ENCODE measurements around the gene NRXN3. TPM values are rescaled to one million over a fixed set of nuclear protein-coding genes. Genes with fewer than 3 reads are reported as not detected.

NRXN3 gene
- total and polyA plus RNA-seq, 2 donors (not counting 1 experiment from before 2014, with no cell fraction given): not detected

DNA sequence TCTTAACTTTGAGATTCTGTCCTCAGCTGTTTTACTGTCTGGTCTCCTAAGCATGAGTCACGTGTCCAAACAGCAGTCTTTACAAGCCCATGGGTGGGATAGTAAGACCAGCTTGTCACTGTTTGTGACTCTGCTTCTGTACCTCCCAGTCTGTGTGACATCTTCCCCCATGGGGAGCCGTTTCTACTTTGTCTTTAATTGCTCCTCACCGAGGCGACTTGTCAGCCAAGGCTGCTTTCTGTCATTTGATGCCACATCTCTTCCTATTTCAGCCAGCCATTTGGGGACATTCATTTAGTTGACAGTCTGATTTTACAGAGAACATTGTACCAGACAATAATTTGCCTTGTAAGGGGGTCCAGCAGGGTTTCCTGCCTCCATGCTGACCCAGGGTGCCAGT, 534.8 kb downstream of the NRXN3 start:
- CTCF ChIA-PET: interaction anchor here (1.2 kb wide), 1 partner anchor 12 kb away, joined by 3 read pairs; no protein-coding TSS in a partner anchor
- DNase-seq (no peak), ATAC-seq (ENCODE audit: low read depth) (no peak)
- no peak overlapping the region for H3K4me3 Mint-ChIP-seq
- H3K9me3 Mint-ChIP-seq (ENCODE audit: insufficient read depth): no peaks in the 10 kb centered on the region
- H3K79me2 ChIP-seq (ENCODE audit: control insufficient read depth, insufficient read depth, low read length): no peaks in the 10 kb centered on the region
- POLR2A ChIA-PET: no interaction called here
- no peaks in the 10 kb centered on the region for H3K27me3 ChIP-seq (replicated peaks in 1 of 4; ENCODE audit: control extremely low read depth in 1 of 4, control insufficient read depth in 3 of 4, insufficient read depth in 4 of 4, low read length in 3 of 4)
- no peaks in the 10 kb centered on the region for H3K36me3 ChIP-seq (replicated peaks in 1 of 2; ENCODE audit: control extremely low read depth in 1 of 2, control insufficient read depth in 1 of 2, extremely low read depth in 1 of 2, insufficient read depth in 2 of 2, low read length in 1 of 2)
- no peak overlapping the region for H2AFZ ChIP-seq (ENCODE audit: insufficient read depth, low read depth, low read length, poor library complexity, severe bottlenecking)
- intact Hi-C loops (cut with micrococcal nuclease): no loop called here
- H3K9ac ChIP-seq (ENCODE audit: low read length): no peak overlapping the region
- H3K27me3 Mint-ChIP-seq: no peaks in the 10 kb centered on the region
- WGBS (ENCODE audit: insufficient coverage): 58% methylated on average over 2 of the region's 4 CpGs
- H3K27ac ChIP-seq (ENCODE audit: low read length in 2 of 2): no peak overlapping the region
- H3K4me1 Mint-ChIP-seq: no peaks in the 10 kb centered on the region
- H3K4me1 ChIP-seq (ENCODE audit: control insufficient read depth in 2 of 2, insufficient read depth in 2 of 2, low read length in 2 of 2): no peaks in the 10 kb centered on the region
- no peak overlapping the region for H3K4me2 ChIP-seq (replicated peaks; ENCODE audit: low read depth, low read length, poor library complexity, severe bottlenecking)
- no peaks in the 10 kb centered on the region for H4K20me1 ChIP-seq (ENCODE audit: control insufficient read depth, insufficient read depth, low read length, poor library complexity, severe bottlenecking)
- no peak for TF ChIP-seq EZH2 (IDR thresholded peaks at IDR 0.05; ENCODE audit: borderline replicate concordance, insufficient read depth, low read depth, low read length, poor library complexity, severe bottlenecking)
- TF ChIP-seq, protein P1, sequence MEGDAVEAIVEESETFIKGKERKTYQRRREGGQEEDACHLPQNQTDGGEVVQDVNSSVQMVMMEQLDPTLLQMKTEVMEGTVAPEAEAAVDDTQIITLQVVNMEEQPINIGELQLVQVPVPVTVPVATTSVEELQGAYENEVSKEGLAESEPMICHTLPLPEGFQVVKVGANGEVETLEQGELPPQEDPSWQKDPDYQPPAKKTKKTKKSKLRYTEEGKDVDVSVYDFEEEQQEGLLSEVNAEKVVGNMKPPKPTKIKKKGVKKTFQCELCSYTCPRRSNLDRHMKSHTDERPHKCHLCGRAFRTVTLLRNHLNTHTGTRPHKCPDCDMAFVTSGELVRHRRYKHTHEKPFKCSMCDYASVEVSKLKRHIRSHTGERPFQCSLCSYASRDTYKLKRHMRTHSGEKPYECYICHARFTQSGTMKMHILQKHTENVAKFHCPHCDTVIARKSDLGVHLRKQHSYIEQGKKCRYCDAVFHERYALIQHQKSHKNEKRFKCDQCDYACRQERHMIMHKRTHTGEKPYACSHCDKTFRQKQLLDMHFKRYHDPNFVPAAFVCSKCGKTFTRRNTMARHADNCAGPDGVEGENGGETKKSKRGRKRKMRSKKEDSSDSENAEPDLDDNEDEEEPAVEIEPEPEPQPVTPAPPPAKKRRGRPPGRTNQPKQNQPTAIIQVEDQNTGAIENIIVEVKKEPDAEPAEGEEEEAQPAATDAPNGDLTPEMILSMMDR (IDR thresholded peaks at IDR 0.05): no peak
- no peak overlapping the region for H3K4me3 ChIP-seq (ENCODE audit: control extremely low read depth in 1 of 5, extremely low read depth in 1 of 5, insufficient read depth in 1 of 5, low read depth in 2 of 5, low read length in 4 of 5)
- no peaks in the 10 kb centered on the region for H3K9me3 ChIP-seq (ENCODE audit: control extremely low read depth in 1 of 3, control insufficient read depth in 2 of 3, insufficient read depth in 1 of 3, low read length in 2 of 3)
- no peak overlapping the region for H3K27ac Mint-ChIP-seq

DNA sequence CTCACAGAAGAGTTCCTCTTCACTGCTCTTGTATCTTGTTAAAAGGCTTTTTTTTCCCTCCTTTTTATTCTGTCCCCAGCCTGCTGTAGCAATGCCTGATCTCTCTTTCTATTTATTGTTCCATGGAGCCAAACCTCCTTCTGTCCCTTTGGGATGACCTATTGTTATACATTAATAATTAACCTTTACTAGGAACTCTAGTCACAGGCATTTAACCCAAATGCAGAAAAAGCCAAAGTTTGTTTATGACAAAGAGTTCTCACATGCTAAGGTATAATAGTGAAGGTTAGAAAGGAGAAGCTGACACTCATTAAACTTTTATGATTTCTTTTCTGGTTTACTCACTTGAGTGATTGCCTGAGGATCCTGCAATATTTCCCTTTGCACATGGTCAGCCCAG, 535.8 kb downstream of the NRXN3 start:
- CTCF ChIA-PET: no interaction called here
- Mint-ChIP-seq H3K4me1 (no peaks in the 10 kb centered on the region), H3K4me3 (no peak overlapping the region)

More for the DNA sequence above, 535.8 kb downstream of the NRXN3 start:
- Histone ChIP-seq H3K4me3 (ENCODE audit: control extremely low read depth in 1 of 5, extremely low read depth in 1 of 5, insufficient read depth in 1 of 5, low read depth in 2 of 5, low read length in 4 of 5) (no peak overlapping the region), H3K4me2 (replicated peaks; ENCODE audit: low read depth, low read length, poor library complexity, severe bottlenecking) (no peak overlapping the region), H3K79me2 (ENCODE audit: control insufficient read depth, insufficient read depth, low read length) (no peaks in the 10 kb centered on the region), H3K9me3 (ENCODE audit: control extremely low read depth in 1 of 3, control insufficient read depth in 2 of 3, insufficient read depth in 1 of 3, low read length in 2 of 3) (no peaks in the 10 kb centered on the region), H3K4me1 (ENCODE audit: control insufficient read depth in 2 of 2, insufficient read depth in 2 of 2, low read length in 2 of 2) (no peaks in the 10 kb centered on the region), H3K27me3 (replicated peaks in 1 of 4; ENCODE audit: control extremely low read depth in 1 of 4, control insufficient read depth in 3 of 4, insufficient read depth in 4 of 4, low read length in 3 of 4) (no peaks in the 10 kb centered on the region), H2AFZ (ENCODE audit: insufficient read depth, low read depth, low read length, poor library complexity, severe bottlenecking) (no peak overlapping the region), H3K9ac (ENCODE audit: low read length) (no peak overlapping the region), H4K20me1 (ENCODE audit: control insufficient read depth, insufficient read depth, low read length, poor library complexity, severe bottlenecking) (no peaks in the 10 kb centered on the region), H3K36me3 (replicated peaks in 1 of 2; ENCODE audit: control extremely low read depth in 1 of 2, control insufficient read depth in 1 of 2, extremely low read depth in 1 of 2, insufficient read depth in 2 of 2, low read length in 1 of 2) (no peaks in the 10 kb centered on the region), H3K27ac (ENCODE audit: low read length in 2 of 2) (no peak overlapping the region)
- no peak overlapping the region for H3K27ac Mint-ChIP-seq
- H3K9me3 Mint-ChIP-seq (ENCODE audit: insufficient read depth): no peaks in the 10 kb centered on the region
- no peak for TF ChIP-seq EZH2 (IDR thresholded peaks at IDR 0.05; ENCODE audit: borderline replicate concordance, insufficient read depth, low read depth, low read length, poor library complexity, severe bottlenecking)
- TF ChIP-seq, protein P1 (IDR thresholded peaks at IDR 0.05): no peak
- no peaks in the 10 kb centered on the region for H3K27me3 Mint-ChIP-seq
- POLR2A ChIA-PET: no interaction called here
- ATAC-seq (ENCODE audit: low read depth): no peak
- DNase-seq: no peak
- intact Hi-C loops (cut with micrococcal nuclease): no loop called here
